Uterus (tissue), 4 donors: Measurements from ENCODE around the gene GRPR. TPM values are rescaled to one million over a fixed set of nuclear protein-coding genes. Genes with fewer than 3 reads are reported as not detected.

Experiments
- DNase-seq, 2 donors: peaks; one replicate each; pipeline ENCODE4 v3.0.0-alpha.2; 2019 to 2020
- H3K27ac ChIP-seq, 2 donors: fragments of 200-600 bp; sonication (generic); 1 replicate in 1 of 2; 2 replicates in 1 of 2; pipeline ENCODE4 v1.5.1; 2016 to 2018
- H3K27me3 ChIP-seq, 2 donors: fragments of 200-600 bp; sonication (generic); one replicate each; pipeline ENCODE4 v1.5.1; 2018 to 2019; ENCODE audit warnings: control low read depth in 1 of 2
- H3K36me3 ChIP-seq, 2 donors: fragments of 200-600 bp; sonication (generic); one replicate each; pipeline ENCODE4 v1.5.1; 2019; ENCODE audit warnings: control low read depth in 1 of 2
- H3K4me1 ChIP-seq, 2 donors: fragments of 200-600 bp; sonication (generic); one replicate each; pipeline ENCODE4 v1.5.1; 2018 to 2019; ENCODE audit warnings: control low read depth in 1 of 2
- H3K4me3 ChIP-seq, 2 donors: fragments of 200-600 bp; sonication (generic); 1 replicate in 1 of 2; 2 replicates in 1 of 2; pipeline ENCODE4 v1.5.1; 2018 to 2019; ENCODE audit warnings: mild to moderate bottlenecking in 1 of 2
- H3K9me3 ChIP-seq, 2 donors: fragments of 200-600 bp; sonication (generic); one replicate each; pipeline ENCODE4 v1.5.1; 2019; ENCODE audit warnings: control low read depth in 1 of 2
- POLR2A ChIP-seq, 2 donors: fragments of 450-650 bp; IDR thresholded peaks; one replicate each; pipeline ENCODE4 v1.6.1; 2016; ENCODE audit warnings: antibody characterized with exemption in 2 of 2, mild to moderate bottlenecking in 1 of 2, moderate library complexity in 1 of 2
- intact Hi-C: fragments of 100-400 bp; cut with DNase I; formaldehyde crosslinking; loops from one replicate; pipeline ENCODE4 v1.15.1; 2023; ENCODE audit warnings: low total_unique reads
- total RNA-seq, 4 donors: library from RNA; depleted of rRNA in 3 of 4; stranded (reverse); fragments of >200 nt in 3 of 4; gene quantifications; one replicate each; pipeline versions ENCODE4 v1.1.0 to v1.2.4, GENCODE V29; 2014 to 2023
- TF ChIP-seq, protein P1 (sequence below), 4 experiments: fragments of 200-600 bp in 2 of 4; fragments of 450-650 bp in 2 of 4; sonication (generic) in 2 of 4; IDR thresholded peaks; one replicate each; pipeline ENCODE4 v1.5.1; 2016 to 2019; ENCODE audit warnings: antibody characterized with exemption in 4 of 4, mild to moderate bottlenecking in 2 of 4, moderate library complexity in 1 of 4
- donor health status: DM: yes; HTN: yes; CAD: no.

Gene GRPR
- under 1 TPM in 3 of 4 donors, not detected in 1; 0.48 to 0.77 (median 0.67) TPM for total RNA-seq

DNA sequence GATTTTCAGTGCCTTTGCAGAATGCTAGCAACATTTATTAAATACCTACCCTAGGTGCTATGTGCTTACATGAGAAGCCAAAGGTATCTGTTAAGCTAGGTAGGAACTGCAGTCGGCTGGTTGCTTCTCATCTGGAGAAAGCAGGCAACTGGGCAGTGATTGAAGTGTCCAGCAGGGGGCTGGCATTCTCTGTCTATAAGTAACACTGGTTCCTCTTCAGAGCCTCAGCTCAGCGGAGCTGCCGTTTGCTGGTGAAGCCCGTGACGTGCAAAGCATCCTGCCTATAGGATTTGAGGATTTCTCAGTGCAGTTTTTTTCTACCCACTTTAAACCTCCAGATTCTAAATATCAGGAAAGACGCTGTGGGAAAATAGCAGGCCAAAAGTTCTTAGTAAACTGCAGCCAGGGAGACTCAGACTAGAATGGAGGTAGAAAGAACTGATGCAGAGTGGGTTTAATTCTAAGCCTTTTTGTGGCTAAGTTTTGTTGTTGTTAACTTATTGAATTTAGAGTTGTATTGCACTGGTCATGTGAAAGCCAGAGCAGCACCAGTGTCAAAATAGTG, at the start of gene GRPR:
TSS of gene GRPR (plus strand) at position 344 of the 565 bp plus-strand sequence. CDS start 389 bp downstream, outside the sequence.
- Histone ChIP-seq H3K4me1 (no peaks in the 10 kb centered on the region), H3K36me3 (no peaks in the 10 kb centered on the region), H3K4me3 (no peak within 1 kb of the TSS), H3K9me3 (no peaks in the 10 kb centered on the region), H3K27me3 (no peaks in the 10 kb centered on the region), H3K27ac (no peak within 1 kb of the TSS)
- intact Hi-C loops: no loop called here
- peak; percentile 50 to 77 for DNase-seq
- TF ChIP-seq POLR2A (IDR thresholded peaks at IDR 0.05): no peak
- TF ChIP-seq, protein P1, sequence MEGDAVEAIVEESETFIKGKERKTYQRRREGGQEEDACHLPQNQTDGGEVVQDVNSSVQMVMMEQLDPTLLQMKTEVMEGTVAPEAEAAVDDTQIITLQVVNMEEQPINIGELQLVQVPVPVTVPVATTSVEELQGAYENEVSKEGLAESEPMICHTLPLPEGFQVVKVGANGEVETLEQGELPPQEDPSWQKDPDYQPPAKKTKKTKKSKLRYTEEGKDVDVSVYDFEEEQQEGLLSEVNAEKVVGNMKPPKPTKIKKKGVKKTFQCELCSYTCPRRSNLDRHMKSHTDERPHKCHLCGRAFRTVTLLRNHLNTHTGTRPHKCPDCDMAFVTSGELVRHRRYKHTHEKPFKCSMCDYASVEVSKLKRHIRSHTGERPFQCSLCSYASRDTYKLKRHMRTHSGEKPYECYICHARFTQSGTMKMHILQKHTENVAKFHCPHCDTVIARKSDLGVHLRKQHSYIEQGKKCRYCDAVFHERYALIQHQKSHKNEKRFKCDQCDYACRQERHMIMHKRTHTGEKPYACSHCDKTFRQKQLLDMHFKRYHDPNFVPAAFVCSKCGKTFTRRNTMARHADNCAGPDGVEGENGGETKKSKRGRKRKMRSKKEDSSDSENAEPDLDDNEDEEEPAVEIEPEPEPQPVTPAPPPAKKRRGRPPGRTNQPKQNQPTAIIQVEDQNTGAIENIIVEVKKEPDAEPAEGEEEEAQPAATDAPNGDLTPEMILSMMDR (IDR thresholded peaks at IDR 0.05): peak; percentile 50 to 55 (median 52)

DNA sequence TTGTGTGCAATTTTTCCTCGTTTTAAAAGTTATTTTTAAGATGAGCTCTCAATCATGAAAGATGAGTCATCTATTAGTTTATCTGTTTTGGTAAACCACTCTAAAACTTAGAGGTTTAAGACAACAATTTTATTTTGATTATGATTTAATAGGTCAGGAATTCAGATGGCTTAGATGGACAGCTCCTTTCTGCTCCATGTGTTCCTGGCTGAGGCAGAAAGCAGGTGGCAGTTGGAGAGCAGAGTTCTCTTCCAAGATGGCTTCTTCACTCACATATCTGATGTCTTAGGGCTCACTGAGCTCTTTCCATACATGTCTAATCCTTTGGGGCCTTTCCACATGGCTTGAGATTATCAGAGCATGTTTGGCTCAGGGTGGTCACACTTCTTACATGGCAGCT, 48.3 kb upstream of the GRPR start:
- H3K4me3 ChIP-seq: no peak overlapping the region
- no peak overlapping the region for H3K27ac ChIP-seq
- no peaks in the 10 kb centered on the region for H3K27me3 ChIP-seq
- no peak for DNase-seq
- TF ChIP-seq, protein P1 (IDR thresholded peaks at IDR 0.05): no peak
- TF ChIP-seq POLR2A (IDR thresholded peaks at IDR 0.05): no peak
- no peaks in the 10 kb centered on the region for H3K4me1 ChIP-seq
- no peaks in the 10 kb centered on the region for H3K9me3 ChIP-seq
- H3K36me3 ChIP-seq: no peaks in the 10 kb centered on the region
- intact Hi-C loops: no loop called here

GRCh38 chrX:16076834-16077233, 46.5 kb upstream of the GRPR start:
- H3K36me3 ChIP-seq: no peaks in the 10 kb centered on the region

GRCh38 chrX:16077811-16078210, 45.6 kb upstream of the GRPR start:
- H3K27ac ChIP-seq: no peak overlapping the region
- no peaks in the 10 kb centered on the region for H3K27me3 ChIP-seq
- no peak for DNase-seq
- intact Hi-C loops: no loop called here
- no peak for TF ChIP-seq POLR2A (IDR thresholded peaks at IDR 0.05)
- TF ChIP-seq, protein P1 (IDR thresholded peaks at IDR 0.05): no peak
- H3K4me3 ChIP-seq: no peak overlapping the region
- H3K4me1 ChIP-seq: no peaks in the 10 kb centered on the region
- no peaks in the 10 kb centered on the region for H3K9me3 ChIP-seq
- H3K36me3 ChIP-seq: no peaks in the 10 kb centered on the region

More at GRCh38 chrX:16076834-16077233, 46.5 kb upstream of the GRPR start:
- DNase-seq: no peak
- intact Hi-C loops: no loop called here
- TF ChIP-seq POLR2A (IDR thresholded peaks at IDR 0.05): no peak
- TF ChIP-seq, protein P1 (IDR thresholded peaks at IDR 0.05): no peak
- Histone ChIP-seq H3K27me3 (no peaks in the 10 kb centered on the region), H3K4me3 (no peak overlapping the region), H3K27ac (no peak overlapping the region), H3K4me1 (no peaks in the 10 kb centered on the region), H3K9me3 (no peaks in the 10 kb centered on the region)

- Histone ChIP-seq H3K27me3 (no peaks in the 10 kb centered on the region), H3K4me3 (no peak overlapping the region)
- intact Hi-C loops: no loop called here
These were observed 42.0 kb upstream of the GRPR start for GRCh38 chrX:16081357-16081756.

More at GRCh38 chrX:16081357-16081756, 42.0 kb upstream of the GRPR start:
- no peak for DNase-seq
- H3K9me3 ChIP-seq: no peaks in the 10 kb centered on the region
- no peaks in the 10 kb centered on the region for H3K36me3 ChIP-seq
- no peak for TF ChIP-seq POLR2A (IDR thresholded peaks at IDR 0.05)
- TF ChIP-seq, protein P1 (IDR thresholded peaks at IDR 0.05): no peak
- no peaks in the 10 kb centered on the region for H3K4me1 ChIP-seq
- no peak overlapping the region for H3K27ac ChIP-seq
